ENCODE results near the gene KCNA4.
"Not testable (repeated sequence)": the region's sequence is repeated elsewhere in the genome, so short reads cannot be mapped to it uniquely, and the experiment has no call there.

The KCNA4 gene

DNA sequence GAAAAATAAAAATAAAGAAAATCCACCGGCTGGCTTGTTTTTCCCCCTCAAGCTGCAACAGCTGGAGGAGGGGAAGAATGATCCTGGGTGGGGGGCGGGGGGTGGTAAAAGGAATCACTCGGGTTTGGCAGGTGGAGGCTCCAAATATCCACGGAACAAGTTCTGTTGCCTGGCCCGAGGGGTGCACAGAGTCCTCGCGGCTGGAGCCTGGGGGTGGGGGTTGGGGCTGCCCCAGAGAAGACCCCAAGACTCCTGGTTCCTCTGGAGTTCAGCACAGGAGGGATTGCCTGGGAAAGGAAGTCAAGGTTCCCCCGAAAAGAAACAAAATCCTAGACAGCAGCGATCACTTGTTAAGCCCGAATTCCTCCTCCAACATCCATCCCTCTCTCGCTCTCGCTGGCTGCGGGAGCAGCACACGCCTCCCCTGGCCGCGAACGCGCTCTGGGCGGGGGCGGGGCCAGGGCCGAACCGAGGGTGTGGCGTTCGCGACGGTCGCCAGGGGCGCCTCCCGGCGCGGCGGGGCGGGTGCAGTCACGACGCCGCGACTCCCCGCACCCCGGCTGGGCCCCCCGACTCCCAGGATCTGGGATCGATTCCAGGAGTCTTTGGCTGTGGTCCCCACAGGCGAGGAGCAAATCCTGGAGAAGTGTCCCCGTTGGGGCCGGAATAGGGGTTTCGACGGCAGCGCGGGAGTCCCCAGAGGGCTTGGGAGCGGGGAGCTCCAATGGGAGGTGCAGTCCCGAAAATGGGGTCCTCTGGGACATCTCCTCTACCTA is at the start of gene KCNA4:
KCNA4 (minus strand) TSS at position 443 of the 776 bp plus-strand sequence. CDS start 4,352 bp downstream, outside the sequence.
- no peaks in the 10 kb centered on the region for H3K9me3 ChIP-seq (ENCODE audit: control insufficient read depth, low read depth, low read length)
- H3K27ac ChIP-seq (ENCODE audit: low read length), result no peak within 1 kb of the TSS
- H3K27me3 ChIP-seq (ENCODE audit: control insufficient read depth, insufficient read depth, low read length), result peaks cover 96% of the 10 kb centered on the region
- H3K4me3 ChIP-seq (ENCODE audit: low read length), result peak within 1 kb of the TSS; percentile 59
- peaks cover 22% of the 10 kb centered on the region for H3K4me1 ChIP-seq (ENCODE audit: control insufficient read depth, low read depth, low read length)
- H3K36me3 ChIP-seq (ENCODE audit: control insufficient read depth, low read depth, low read length), result no peaks in the 10 kb centered on the region
- H3K9ac ChIP-seq (ENCODE audit: low read length), result no peak within 1 kb of the TSS

DNA sequence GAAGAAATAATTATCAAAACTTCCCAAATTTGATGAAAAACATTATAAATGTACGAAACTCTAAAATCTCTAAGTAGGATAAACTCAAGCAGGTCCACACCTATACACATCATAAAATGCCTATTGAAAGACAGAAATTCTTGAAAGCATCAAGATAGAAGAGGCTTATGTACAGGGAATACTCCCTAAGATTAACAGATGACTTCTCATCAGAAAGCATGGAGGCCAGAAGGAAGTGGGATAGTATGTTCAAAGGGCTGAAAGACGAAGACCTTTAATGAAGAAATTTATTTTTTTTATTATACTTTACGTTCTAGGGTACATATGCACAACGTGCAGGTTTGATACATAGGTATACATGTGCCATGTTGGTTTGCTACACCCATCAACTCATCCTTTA is 45.3 kb upstream of the KCNA4 start:
- Histone ChIP-seq H3K4me1 (ENCODE audit: control insufficient read depth, low read depth, low read length) (no peaks in the 10 kb centered on the region), H3K9me3 (ENCODE audit: control insufficient read depth, low read depth, low read length) (peaks cover 6% of the 10 kb centered on the region), H3K27me3 (ENCODE audit: control insufficient read depth, insufficient read depth, low read length) (no peaks in the 10 kb centered on the region), H3K36me3 (ENCODE audit: control insufficient read depth, low read depth, low read length) (no peaks in the 10 kb centered on the region), H3K4me3 (ENCODE audit: low read length) (no peak overlapping the region), H3K27ac (ENCODE audit: low read length) (no peak overlapping the region), H3K9ac (ENCODE audit: low read length) (no peak overlapping the region)

DNA sequence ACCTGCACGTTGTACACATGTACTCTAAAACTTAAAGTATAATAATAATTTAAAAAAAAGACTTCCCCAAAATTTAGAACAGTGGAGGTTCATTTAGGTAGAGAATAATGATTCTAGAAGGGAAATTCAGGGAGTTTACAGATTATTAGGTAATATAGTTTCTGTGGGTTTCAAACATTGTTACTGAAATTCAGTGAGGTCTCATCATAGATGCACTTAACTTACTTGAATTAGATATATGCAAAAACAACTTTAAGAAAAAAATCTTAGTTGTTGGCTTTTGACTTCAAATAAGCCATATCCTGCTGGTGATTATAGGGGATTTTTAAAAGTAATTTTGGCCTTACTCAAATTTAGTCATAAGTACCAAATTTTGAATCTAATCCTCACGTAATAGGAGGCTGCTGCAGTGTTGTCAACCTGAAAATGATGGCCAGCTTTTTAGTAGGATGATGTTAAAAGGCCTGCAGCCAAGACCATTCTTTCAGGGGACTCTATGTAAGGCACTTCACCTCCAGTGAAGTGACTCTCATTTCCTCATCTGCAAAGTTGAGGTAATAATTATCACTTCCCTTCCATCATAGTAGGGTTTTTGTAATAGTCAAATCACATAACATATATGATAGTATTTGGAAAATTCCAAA is 42.5 kb upstream of the KCNA4 start:
- no peak overlapping the region for H3K4me3 ChIP-seq (ENCODE audit: low read length)
- H3K36me3 ChIP-seq (ENCODE audit: control insufficient read depth, low read depth, low read length), result no peaks in the 10 kb centered on the region
- H3K4me1 ChIP-seq (ENCODE audit: control insufficient read depth, low read depth, low read length), result no peaks in the 10 kb centered on the region
- H3K9ac ChIP-seq (ENCODE audit: low read length), result no peak overlapping the region
- no peak overlapping the region for H3K27ac ChIP-seq (ENCODE audit: low read length)
- H3K27me3 ChIP-seq (ENCODE audit: control insufficient read depth, insufficient read depth, low read length), result no peaks in the 10 kb centered on the region
- H3K9me3 ChIP-seq (ENCODE audit: control insufficient read depth, low read depth, low read length), result peaks cover 6% of the 10 kb centered on the region

DNA sequence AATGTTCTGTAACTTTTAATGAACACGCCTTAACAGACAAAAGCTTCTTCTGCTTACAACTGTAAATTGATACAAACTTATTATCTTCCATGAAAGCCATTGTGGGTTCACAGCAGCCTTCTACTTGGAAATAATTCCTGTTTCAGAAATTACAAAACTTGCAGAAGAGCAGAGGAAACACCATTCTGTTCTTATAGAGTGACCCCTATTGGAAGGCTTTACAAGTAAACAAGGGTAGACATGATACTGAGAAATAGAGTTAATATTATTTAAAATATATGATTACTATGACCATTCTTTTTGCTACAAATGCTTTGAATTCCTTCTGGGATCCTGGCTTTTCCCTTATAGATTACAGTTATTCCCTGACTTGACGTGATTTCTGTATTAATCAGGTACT is 32.4 kb upstream of the KCNA4 start:
- H3K27me3 ChIP-seq (ENCODE audit: control insufficient read depth, insufficient read depth, low read length), result no peaks in the 10 kb centered on the region
- no peak overlapping the region for H3K9ac ChIP-seq (ENCODE audit: low read length)
- H3K4me1 ChIP-seq (ENCODE audit: control insufficient read depth, low read depth, low read length), result no peaks in the 10 kb centered on the region
- H3K36me3 ChIP-seq (ENCODE audit: control insufficient read depth, low read depth, low read length), result no peaks in the 10 kb centered on the region
- no peak overlapping the region for H3K27ac ChIP-seq (ENCODE audit: low read length)
- no peak overlapping the region for H3K4me3 ChIP-seq (ENCODE audit: low read length)
- no peaks in the 10 kb centered on the region for H3K9me3 ChIP-seq (ENCODE audit: control insufficient read depth, low read depth, low read length)

DNA sequence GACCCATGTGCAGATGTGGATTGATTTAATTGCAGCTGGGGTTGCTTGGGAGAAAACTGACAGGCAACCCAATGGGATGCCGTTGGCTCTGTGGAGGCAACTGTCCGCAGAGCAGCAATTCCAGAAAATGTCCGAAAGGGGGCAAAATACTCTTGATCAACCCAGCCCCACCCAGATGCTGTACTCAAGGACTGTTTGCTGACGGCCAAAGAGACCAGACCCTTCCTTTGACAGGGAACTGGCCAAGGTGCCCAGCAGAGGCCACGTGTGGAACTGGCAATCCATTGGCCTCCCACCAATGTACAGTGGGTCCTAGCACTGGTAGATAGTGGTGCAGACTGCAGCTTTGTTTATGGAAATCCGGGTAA is 29.7 kb upstream of the KCNA4 start:
- Histone ChIP-seq H3K27me3 (ENCODE audit: control insufficient read depth, insufficient read depth, low read length) (no peaks in the 10 kb centered on the region), H3K27ac (ENCODE audit: low read length) (no peak overlapping the region), H3K4me3 (ENCODE audit: low read length) (no peak overlapping the region), H3K4me1 (ENCODE audit: control insufficient read depth, low read depth, low read length) (no peaks in the 10 kb centered on the region), H3K9ac (ENCODE audit: low read length) (no peak overlapping the region), H3K9me3 (ENCODE audit: control insufficient read depth, low read depth, low read length) (no peaks in the 10 kb centered on the region), H3K36me3 (ENCODE audit: control insufficient read depth, low read depth, low read length) (no peaks in the 10 kb centered on the region)

DNA sequence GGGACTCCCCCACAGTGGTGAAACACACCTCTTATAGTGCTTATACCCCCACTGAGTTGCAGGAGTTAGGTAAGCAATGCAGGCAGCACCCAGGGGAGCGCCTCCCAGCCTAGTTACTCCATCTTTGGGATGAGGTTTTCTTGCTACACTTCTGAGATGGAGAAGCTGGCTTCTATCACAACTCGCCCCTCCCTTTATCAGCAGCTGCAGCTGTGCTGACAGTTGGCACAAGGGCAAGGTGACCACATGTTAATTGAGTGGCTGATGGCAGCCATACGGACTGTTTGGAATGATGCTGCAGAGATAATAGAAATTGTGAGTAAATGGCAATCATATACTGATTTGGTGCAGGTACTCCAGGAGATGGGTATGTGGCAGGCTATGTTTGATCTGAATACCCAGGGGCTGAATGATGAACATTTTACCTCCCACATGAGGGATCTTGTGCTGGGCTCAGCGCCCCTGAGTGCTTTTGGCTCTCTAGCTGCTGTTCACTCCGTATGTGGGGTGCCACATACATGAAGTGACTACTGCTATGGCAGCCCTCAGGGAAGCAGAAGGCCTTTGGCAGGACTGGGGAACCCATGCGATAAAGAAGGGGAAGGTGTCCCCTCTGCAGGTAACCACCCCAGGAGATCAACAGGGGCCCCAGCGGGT is 29.2 kb upstream of the KCNA4 start:
- no peaks in the 10 kb centered on the region for H3K36me3 ChIP-seq (ENCODE audit: control insufficient read depth, low read depth, low read length)
- no peaks in the 10 kb centered on the region for H3K27me3 ChIP-seq (ENCODE audit: control insufficient read depth, insufficient read depth, low read length)
- H3K4me1 ChIP-seq (ENCODE audit: control insufficient read depth, low read depth, low read length), result no peaks in the 10 kb centered on the region
- H3K27ac ChIP-seq (ENCODE audit: low read length), result no peak overlapping the region
- H3K9ac ChIP-seq (ENCODE audit: low read length), result no peak overlapping the region
- no peaks in the 10 kb centered on the region for H3K9me3 ChIP-seq (ENCODE audit: control insufficient read depth, low read depth, low read length)
- no peak overlapping the region for H3K4me3 ChIP-seq (ENCODE audit: low read length)

DNA sequence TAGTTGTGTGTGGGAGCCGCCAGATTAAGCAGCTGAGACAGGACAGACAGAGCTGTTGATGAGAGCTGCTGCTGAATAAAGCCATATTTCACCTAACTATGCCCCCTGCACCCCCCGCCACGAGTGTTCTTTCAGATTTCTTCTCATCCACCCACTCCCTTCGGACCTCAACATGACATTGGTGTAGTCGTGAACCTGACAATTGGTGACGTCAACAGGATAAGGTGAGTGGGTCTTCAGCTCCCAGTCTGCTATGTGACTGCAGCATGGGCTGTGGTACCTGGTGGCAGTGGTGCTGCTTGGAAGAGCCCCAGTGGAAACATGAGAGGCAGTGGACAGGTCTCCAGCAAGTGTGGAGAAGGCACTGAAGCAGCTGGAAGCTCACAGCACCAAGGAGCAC is 28.3 kb upstream of the KCNA4 start:
- H3K27me3 ChIP-seq (ENCODE audit: control insufficient read depth, insufficient read depth, low read length), result no peaks in the 10 kb centered on the region
- H3K9ac ChIP-seq (ENCODE audit: low read length), result no peak overlapping the region
- no peaks in the 10 kb centered on the region for H3K4me1 ChIP-seq (ENCODE audit: control insufficient read depth, low read depth, low read length)
- H3K4me3 ChIP-seq (ENCODE audit: low read length), result no peak overlapping the region
- no peaks in the 10 kb centered on the region for H3K9me3 ChIP-seq (ENCODE audit: control insufficient read depth, low read depth, low read length)
- H3K27ac ChIP-seq (ENCODE audit: low read length), result no peak overlapping the region
- no peaks in the 10 kb centered on the region for H3K36me3 ChIP-seq (ENCODE audit: control insufficient read depth, low read depth, low read length)

DNA sequence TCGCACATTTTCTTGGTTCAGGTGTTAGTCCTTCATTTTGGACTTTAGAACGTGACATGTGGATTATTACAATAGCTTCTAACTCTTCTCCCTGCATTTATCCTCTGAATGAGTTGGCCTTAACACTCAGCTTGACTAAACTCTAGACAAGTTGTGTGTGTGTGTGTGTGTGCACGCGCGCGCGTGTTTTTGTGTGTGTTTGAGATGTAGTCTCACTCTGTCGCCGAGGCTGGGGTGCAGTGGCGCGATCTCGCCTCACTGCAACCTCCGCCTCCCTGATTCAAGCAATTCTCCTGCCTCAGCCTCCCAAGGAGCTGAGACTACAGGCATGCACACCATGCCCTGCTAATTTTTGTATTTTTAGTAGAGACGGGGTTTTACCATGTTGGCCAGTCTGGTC is 24.3 kb upstream of the KCNA4 start:
- Histone ChIP-seq H3K27ac (ENCODE audit: low read length) (no peak overlapping the region), H3K9me3 (ENCODE audit: control insufficient read depth, low read depth, low read length) (no peaks in the 10 kb centered on the region)

DNA sequence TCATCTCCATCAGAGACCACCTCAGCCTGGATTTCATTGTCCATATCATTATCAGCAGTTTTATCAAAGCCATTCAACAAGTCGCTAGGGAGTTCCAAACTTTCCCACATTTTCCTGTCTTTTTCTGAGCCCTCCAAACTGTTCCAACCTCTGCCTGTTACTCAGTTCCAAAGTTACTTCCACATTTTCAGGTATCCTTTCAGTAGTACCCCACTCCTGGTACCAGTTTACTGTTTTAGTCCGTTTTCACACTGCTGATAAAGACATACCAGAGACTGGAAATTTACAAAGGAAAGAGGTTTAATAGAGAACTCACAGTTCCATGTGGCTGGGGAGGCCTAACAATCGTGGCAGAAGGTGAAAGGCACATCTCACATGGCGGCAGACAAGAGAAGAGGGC is 17.9 kb upstream of the KCNA4 start:
- not testable (repeated sequence) for H3K36me3 ChIP-seq (ENCODE audit: control insufficient read depth, low read depth, low read length); H3K4me3 ChIP-seq (ENCODE audit: low read length); H3K9me3 ChIP-seq (ENCODE audit: control insufficient read depth, low read depth, low read length); H3K27ac ChIP-seq (ENCODE audit: low read length); H3K9ac ChIP-seq (ENCODE audit: low read length); H3K4me1 ChIP-seq (ENCODE audit: control insufficient read depth, low read depth, low read length)
- peaks cover 77% of the 10 kb centered on the region for H3K27me3 ChIP-seq (ENCODE audit: control insufficient read depth, insufficient read depth, low read length)

More for the DNA sequence above, 24.3 kb upstream of the KCNA4 start:
- Histone ChIP-seq H3K27me3 (ENCODE audit: control insufficient read depth, insufficient read depth, low read length) (peaks cover 21% of the 10 kb centered on the region), H3K4me3 (ENCODE audit: low read length) (no peak overlapping the region), H3K9ac (ENCODE audit: low read length) (no peak overlapping the region), H3K36me3 (ENCODE audit: control insufficient read depth, low read depth, low read length) (no peaks in the 10 kb centered on the region), H3K4me1 (ENCODE audit: control insufficient read depth, low read depth, low read length) (no peaks in the 10 kb centered on the region)

DNA sequence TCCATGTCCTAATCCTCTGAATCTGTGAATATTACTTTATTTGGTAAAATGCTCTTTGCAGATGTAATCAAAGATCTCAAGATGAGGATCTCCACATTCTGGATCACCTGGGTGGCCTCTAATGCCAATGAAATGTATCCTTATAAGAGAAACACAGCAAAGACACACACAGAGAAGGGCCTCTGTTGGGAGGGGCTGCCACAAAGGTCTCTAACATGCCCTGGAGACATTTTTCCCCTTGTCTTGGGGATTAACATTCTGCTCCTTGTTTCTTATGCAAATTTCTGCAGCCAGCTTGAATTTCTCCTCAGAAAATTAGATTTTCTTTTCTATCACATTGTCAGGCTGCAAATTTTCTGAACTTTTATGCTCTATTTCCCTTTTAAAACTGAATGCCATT is 17.3 kb upstream of the KCNA4 start:
- not testable (repeated sequence) for H3K27ac ChIP-seq (ENCODE audit: low read length); H3K9ac ChIP-seq (ENCODE audit: low read length); H3K4me3 ChIP-seq (ENCODE audit: low read length); H3K4me1 ChIP-seq (ENCODE audit: control insufficient read depth, low read depth, low read length); H3K36me3 ChIP-seq (ENCODE audit: control insufficient read depth, low read depth, low read length); H3K9me3 ChIP-seq (ENCODE audit: control insufficient read depth, low read depth, low read length)
- H3K27me3 ChIP-seq (ENCODE audit: control insufficient read depth, insufficient read depth, low read length), result peaks cover 83% of the 10 kb centered on the region

DNA sequence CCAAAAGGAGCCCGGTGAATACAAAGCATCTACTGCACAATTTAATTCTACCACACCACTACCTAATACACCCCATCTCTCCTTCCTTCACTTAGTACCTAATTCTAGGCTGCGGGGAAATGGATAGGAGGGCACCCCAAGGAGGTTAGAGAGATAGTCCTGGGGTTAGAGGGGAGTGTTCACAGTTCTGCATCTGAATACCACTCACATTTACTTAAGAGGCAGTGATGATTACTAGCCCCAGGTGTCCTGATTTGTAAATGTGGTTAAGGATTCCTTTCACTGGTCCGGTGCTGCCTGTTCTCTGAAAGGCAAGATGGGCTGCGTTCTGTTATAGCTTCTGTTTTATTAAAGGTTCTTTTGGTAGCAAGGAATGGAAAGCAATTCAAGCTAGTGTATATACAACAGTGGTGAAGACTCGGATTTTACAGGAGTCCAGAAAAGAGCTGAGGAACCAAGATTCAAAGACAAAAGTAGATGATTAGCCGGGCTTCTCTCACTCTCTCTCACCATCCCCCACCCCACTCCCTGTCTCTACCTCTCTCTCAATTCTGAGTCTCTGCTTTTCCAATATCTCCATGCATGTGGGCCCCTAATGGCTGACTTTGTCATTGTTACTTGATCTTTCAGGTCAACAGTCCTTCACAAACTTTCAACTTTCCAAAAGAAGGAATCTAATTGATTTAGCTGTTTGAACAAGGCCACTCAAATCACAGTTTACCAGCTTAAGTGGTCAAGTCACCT is 8.7 kb upstream of the KCNA4 start:
- H3K36me3 ChIP-seq (ENCODE audit: control insufficient read depth, low read depth, low read length), result no peaks in the 10 kb centered on the region
- no peaks in the 10 kb centered on the region for H3K9me3 ChIP-seq (ENCODE audit: control insufficient read depth, low read depth, low read length)
- peak overlapping the region; percentile 31 for H3K4me3 ChIP-seq (ENCODE audit: low read length)
- peaks cover 100% of the 10 kb centered on the region for H3K27me3 ChIP-seq (ENCODE audit: control insufficient read depth, insufficient read depth, low read length)
- H3K27ac ChIP-seq (ENCODE audit: low read length), result no peak overlapping the region
- no peak overlapping the region for H3K9ac ChIP-seq (ENCODE audit: low read length)
- peaks cover 5% of the 10 kb centered on the region for H3K4me1 ChIP-seq (ENCODE audit: control insufficient read depth, low read depth, low read length)

Data from iPS-18a (cell line).